NB4 (cell line): ENCODE results near the gene TIMM10B.
A peak's percentile ranks its signal among the peaks of the same experiment; 100 is the strongest.

ENCODE experiments used
- CTCF ChIP-seq: IDR thresholded peaks from one replicate; pipeline ENCODE4 v1.5.1; 2012; ENCODE audit warnings: low read depth, low read length
- POLR2A ChIP-seq: IDR thresholded peaks from 2 replicates; pipeline ENCODE4 v1.6.1; 2011; ENCODE audit warnings: mild to moderate bottlenecking; ENCODE audit not compliant: insufficient read length; ENCODE audit errors: extremely low read depth

DNA sequence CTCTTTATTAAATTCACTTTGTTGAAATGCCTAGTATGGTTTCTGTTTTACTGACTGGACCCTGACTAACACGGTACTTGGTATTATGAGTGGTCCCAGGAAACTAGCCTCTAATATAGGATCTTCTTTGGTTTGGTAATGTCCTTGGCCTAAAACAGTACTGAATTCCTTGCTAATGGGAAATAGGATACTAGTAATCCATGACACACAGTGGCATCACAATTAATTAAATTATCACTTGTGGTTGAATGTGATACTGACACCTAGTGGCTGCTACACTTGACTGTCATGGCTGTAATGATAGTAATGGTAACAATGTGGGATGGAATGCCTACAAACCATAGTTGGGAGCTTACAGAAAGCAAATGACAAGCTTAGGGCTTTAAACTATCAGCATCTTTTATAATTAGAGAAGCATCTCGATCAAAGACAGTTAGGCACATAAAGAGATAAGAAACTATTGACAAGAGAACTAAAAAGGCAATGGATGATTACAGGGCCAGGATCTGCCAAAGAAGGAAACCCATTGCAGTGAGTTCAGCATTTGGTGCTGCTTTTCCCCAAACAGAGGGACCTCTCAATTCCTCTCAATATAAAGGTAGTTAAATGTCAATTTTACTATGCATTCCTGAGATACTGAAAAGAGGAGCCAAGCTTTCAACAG, 24.4 kb downstream of the TIMM10B start:
- peak; percentile 63 for TF ChIP-seq CTCF
- no peak for TF ChIP-seq POLR2A
